Measurements from ENCODE around the gene LUZP2.

DNA sequence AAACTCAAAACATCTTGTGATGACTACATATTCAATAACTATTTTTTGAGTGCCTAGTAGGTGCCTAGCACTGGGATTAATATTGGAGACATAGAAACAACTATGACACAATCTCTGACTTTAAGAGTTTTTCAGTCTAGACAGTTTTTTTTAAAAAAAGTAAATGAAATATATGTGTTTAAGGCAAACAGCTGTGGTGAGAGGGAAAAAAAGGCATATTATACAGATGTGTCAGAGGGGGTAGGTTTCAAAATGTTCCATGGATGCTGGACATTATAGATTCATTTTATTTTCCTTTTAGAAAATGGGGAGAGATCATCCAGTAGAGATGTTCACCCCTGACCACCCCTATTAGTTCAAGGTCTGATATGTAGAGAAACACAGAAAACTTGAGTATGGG, 90.8 kb downstream of the LUZP2 start:
- TF ChIP-seq CTCF (IDR thresholded peaks at IDR 0.05), result no peak
- TF ChIP-seq POLR2A (IDR thresholded peaks at IDR 0.05), result no peak
